ENCODE measurements around the gene GHRHR. TPM values are rescaled to one million over a fixed set of nuclear protein-coding genes. Genes with fewer than 3 reads are reported as not detected.

GHRHR gene
- polyA plus RNA-seq, 3 donors: not detected

DNA sequence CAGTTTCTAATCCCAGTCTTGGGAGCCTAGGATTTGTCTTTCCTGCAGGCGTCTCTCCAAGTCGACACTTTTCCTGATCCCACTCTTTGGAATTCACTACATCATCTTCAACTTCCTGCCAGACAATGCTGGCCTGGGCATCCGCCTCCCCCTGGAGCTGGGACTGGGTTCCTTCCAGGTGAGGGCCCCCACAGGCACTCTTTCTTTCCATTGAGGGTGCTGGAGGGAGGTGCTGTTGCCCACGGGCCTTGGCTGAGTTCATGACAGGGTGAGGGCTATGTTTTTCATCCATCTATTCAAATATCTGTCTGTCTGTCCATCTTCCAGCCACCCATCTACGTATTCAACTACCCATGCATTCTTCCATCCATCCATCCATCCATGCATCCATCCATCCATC lies 12.6 kb downstream of the GHRHR start:
- no peak for TF ChIP-seq CTCF (IDR thresholded peaks at IDR 0.05)
- H3K9me3 Mint-ChIP-seq: peaks cover 0 to 1% (median 0%) of the 10 kb centered on the region in 7 donors

GRCh38 chr7:30977222-30977621 lies 13.5 kb downstream of the GHRHR start:
- no peaks in the 10 kb centered on the region for H3K9me3 Mint-ChIP-seq

More for the DNA sequence above, 12.6 kb downstream of the GHRHR start:
- intact Hi-C loops (cut with micrococcal nuclease): no loop called here
- no peak overlapping the region for H3K9ac ChIP-seq (ENCODE audit: insufficient read depth, low read length, poor library complexity, severe bottlenecking)
- no peak overlapping the region for H3K4me3 ChIP-seq (replicated peaks in 1 of 3; ENCODE audit: low read depth in 2 of 3, low read length in 3 of 3)
- 79% methylated on average over 3 of the region's 5 CpGs for WGBS (ENCODE audit: insufficient coverage)
- H3K4me2 ChIP-seq (replicated peaks; ENCODE audit: extremely low read depth, low read length, poor library complexity, severe bottlenecking): no peak overlapping the region
- H3K4me1 ChIP-seq (ENCODE audit: control insufficient read depth in 1 of 2, insufficient read depth in 2 of 2, low read length in 2 of 2): no peaks in the 10 kb centered on the region
- H4K20me1 ChIP-seq (ENCODE audit: insufficient read depth, low read length): no peaks in the 10 kb centered on the region
- no peaks in the 10 kb centered on the region for H3K79me2 ChIP-seq (ENCODE audit: insufficient read depth, low read length)
- H3K27me3 Mint-ChIP-seq (ENCODE audit: low read depth in 3 of 3): peaks cover 1 to 19% (median 15%) of the 10 kb centered on the region in 3 donors
- H3K27ac Mint-ChIP-seq: no peak overlapping the region
- no peaks in the 10 kb centered on the region for H3K9me3 ChIP-seq (replicated peaks in 1 of 2; ENCODE audit: control insufficient read depth in 1 of 2, insufficient read depth in 1 of 2, low read length in 2 of 2)
- no peak for DNase-seq
- H2AFZ ChIP-seq (ENCODE audit: insufficient read depth, low read depth, low read length, poor library complexity, severe bottlenecking): no peak overlapping the region
- H3K36me3 Mint-ChIP-seq: no peaks in the 10 kb centered on the region
- no peaks in the 10 kb centered on the region for H3K36me3 ChIP-seq (replicated peaks in 1 of 2; ENCODE audit: control insufficient read depth in 1 of 2, insufficient read depth in 2 of 2, low read length in 2 of 2)
- no peak overlapping the region for H3K4me3 Mint-ChIP-seq
- H3K27me3 ChIP-seq (ENCODE audit: control insufficient read depth in 2 of 2, insufficient read depth in 2 of 2, low read length in 2 of 2): no peaks in the 10 kb centered on the region
- no peaks in the 10 kb centered on the region for H3K4me1 Mint-ChIP-seq
- no peak overlapping the region for H3K27ac ChIP-seq (ENCODE audit: low read depth in 1 of 2, low read length in 2 of 2)

More at GRCh38 chr7:30977222-30977621, 13.5 kb downstream of the GHRHR start:
- no peak overlapping the region for H3K4me3 ChIP-seq (replicated peaks in 1 of 3; ENCODE audit: low read depth in 2 of 3, low read length in 3 of 3)
- H3K9me3 ChIP-seq (replicated peaks in 1 of 2; ENCODE audit: control insufficient read depth in 1 of 2, insufficient read depth in 1 of 2, low read length in 2 of 2): no peaks in the 10 kb centered on the region
- no peak for TF ChIP-seq CTCF (IDR thresholded peaks at IDR 0.05)
- Mint-ChIP-seq H3K4me1 (no peaks in the 10 kb centered on the region), H3K27me3 (ENCODE audit: low read depth in 3 of 3) (peaks cover 1 to 19% (median 12%) of the 10 kb centered on the region in 3 donors), H3K4me3 (no peak overlapping the region), H3K36me3 (no peaks in the 10 kb centered on the region), H3K27ac (no peak overlapping the region)
- no CpG with 5 or more reads among the region's 1 CpG for WGBS (ENCODE audit: insufficient coverage)
- H3K27me3 ChIP-seq (ENCODE audit: control insufficient read depth in 2 of 2, insufficient read depth in 2 of 2, low read length in 2 of 2): no peaks in the 10 kb centered on the region
- H3K36me3 ChIP-seq (replicated peaks in 1 of 2; ENCODE audit: control insufficient read depth in 1 of 2, insufficient read depth in 2 of 2, low read length in 2 of 2): no peaks in the 10 kb centered on the region
- H3K9ac ChIP-seq (ENCODE audit: insufficient read depth, low read length, poor library complexity, severe bottlenecking): no peak overlapping the region
- no peaks in the 10 kb centered on the region for H3K4me1 ChIP-seq (ENCODE audit: control insufficient read depth in 1 of 2, insufficient read depth in 2 of 2, low read length in 2 of 2)
- H2AFZ ChIP-seq (ENCODE audit: insufficient read depth, low read depth, low read length, poor library complexity, severe bottlenecking): no peak overlapping the region
- no peak overlapping the region for H3K27ac ChIP-seq (ENCODE audit: low read depth in 1 of 2, low read length in 2 of 2)
- H3K4me2 ChIP-seq (replicated peaks; ENCODE audit: extremely low read depth, low read length, poor library complexity, severe bottlenecking): no peak overlapping the region
- H4K20me1 ChIP-seq (ENCODE audit: insufficient read depth, low read length): no peaks in the 10 kb centered on the region
- no peak for DNase-seq
- no peaks in the 10 kb centered on the region for H3K79me2 ChIP-seq (ENCODE audit: insufficient read depth, low read length)
- intact Hi-C loops (cut with micrococcal nuclease): no loop called here

All from CD14-positive monocyte (primary cell).